A673 (cell line): ENCODE data around the gene HEMK1. TPM values are rescaled to one million over a fixed set of nuclear protein-coding genes. Genes with fewer than 3 reads are reported as not detected.

Source experiments
- BruUV-seq: library from RNA; stranded (reverse); fragments of 400-500 nt; replicated peaks from 2 replicates; lab custom pipeline; 2021; lab: Mats Ljungman, UMichigan
- CTCF ChIA-PET: fragments of 300-600 bp; sonication (Branson Sonifier 250); formaldehyde crosslinking; loops from one replicate; lab custom pipeline; 2022; ENCODE audit warnings: antibody characterized with exemption; lab: Charles Lee
- POLR2A ChIA-PET: fragments of 300-600 bp; sonication (Branson Sonifier 250); formaldehyde crosslinking; loops from one replicate; lab custom pipeline; 2022; ENCODE audit warnings: antibody characterized with exemption; ENCODE audit not compliant: low non-redundant PET; lab: Charles Lee
- DNase-seq: peaks from one replicate; pipeline ENCODE4 v3.0.0-alpha.2; 2015; ENCODE audit warnings: low spot score
- H3K27ac ChIP-seq: fragments of 200-600 bp; sonication (generic); 2 replicates; pipeline ENCODE4 v1.5.1; 2016; ENCODE audit warnings: mixed run types, low read depth, mild to moderate bottlenecking, mixed read lengths, antibody characterized with exemption, low read length; ENCODE audit not compliant: poor library complexity, severe bottlenecking
- H3K27me3 ChIP-seq: fragments of 200-600 bp; sonication (generic); replicated peaks from 2 replicates; pipeline ENCODE4 v1.6.1; 2017; ENCODE audit warnings: mixed run types, low read depth, mild to moderate bottlenecking, mixed read lengths, antibody characterized with exemption, low read length; ENCODE audit not compliant: insufficient read depth, poor library complexity
- H3K36me3 ChIP-seq: fragments of 200-600 bp; sonication (generic); 2 replicates; pipeline ENCODE4 v1.6.1; 2016; ENCODE audit warnings: mixed run types, mild to moderate bottlenecking, mixed read lengths, antibody characterized with exemption, low read length; ENCODE audit not compliant: insufficient read depth, poor library complexity, severe bottlenecking
- H3K4me1 ChIP-seq: fragments of 200-600 bp; sonication (generic); 2 replicates; pipeline ENCODE4 v1.6.1; 2017; ENCODE audit warnings: mixed run types, mild to moderate bottlenecking, mixed read lengths, antibody characterized with exemption, low read length; ENCODE audit not compliant: insufficient read depth, poor library complexity, severe bottlenecking
- H3K4me3 ChIP-seq: fragments of 200-600 bp; sonication (generic); 2 replicates; pipeline ENCODE4 v1.5.1; 2016; ENCODE audit warnings: low read depth, mixed run types, mild to moderate bottlenecking, mixed read lengths, low read length; ENCODE audit not compliant: poor library complexity, severe bottlenecking
- H3K9me3 ChIP-seq: fragments of 200-600 bp; sonication (generic); 2 replicates; pipeline ENCODE4 v1.6.1; 2016; ENCODE audit warnings: mixed run types, low read depth, mild to moderate bottlenecking, mixed read lengths, antibody characterized with exemption, low read length; ENCODE audit not compliant: poor library complexity, severe bottlenecking
- EZH2 ChIP-seq: fragments of 200-600 bp; sonication (generic); IDR thresholded peaks from 2 replicates; pipeline ENCODE4 v1.6.1; 2017; ENCODE audit warnings: borderline replicate concordance, low read depth, mild to moderate bottlenecking, mixed read lengths, antibody characterized with exemption, low read length; ENCODE audit not compliant: poor library complexity, severe bottlenecking
- intact Hi-C: fragments of 100-400 bp; cut with micrococcal nuclease; formaldehyde crosslinking; loops from one replicate; pipeline ENCODE4 v1.10.0; 2022; ENCODE audit not compliant: unreplicated experiment
- total RNA-seq: library from RNA; stranded (reverse); gene quantifications from 2 replicates; pipeline ENCODE4 v1.2.3, GENCODE V29; 2021
- TF ChIP-seq, protein P1 (sequence below): fragments of 300-800, 200-600 bp; sonication (generic); conservative IDR thresholded peaks from 2 replicates; pipeline ENCODE4 v1.5.1; 2017; ENCODE audit warnings: low read depth, mild to moderate bottlenecking, antibody characterized with exemption, low read length, moderate library complexity, mixed read lengths

HEMK1 gene
- total RNA-seq, 1 experiment from 2014 or later = 5.7 TPM

GRCh38 chr3:50525987-50526386 is 43.3 kb upstream of the HEMK1 start:
- Histone ChIP-seq H3K9me3 (no peaks in the 10 kb centered on the region), H3K4me1 (no peaks in the 10 kb centered on the region), H3K27ac (no peak overlapping the region), H3K27me3 (peaks cover 4% of the 10 kb centered on the region), H3K36me3 (no peaks in the 10 kb centered on the region), H3K4me3 (no peak overlapping the region)
- DNase-seq = no peak
- TF ChIP-seq, protein P1, sequence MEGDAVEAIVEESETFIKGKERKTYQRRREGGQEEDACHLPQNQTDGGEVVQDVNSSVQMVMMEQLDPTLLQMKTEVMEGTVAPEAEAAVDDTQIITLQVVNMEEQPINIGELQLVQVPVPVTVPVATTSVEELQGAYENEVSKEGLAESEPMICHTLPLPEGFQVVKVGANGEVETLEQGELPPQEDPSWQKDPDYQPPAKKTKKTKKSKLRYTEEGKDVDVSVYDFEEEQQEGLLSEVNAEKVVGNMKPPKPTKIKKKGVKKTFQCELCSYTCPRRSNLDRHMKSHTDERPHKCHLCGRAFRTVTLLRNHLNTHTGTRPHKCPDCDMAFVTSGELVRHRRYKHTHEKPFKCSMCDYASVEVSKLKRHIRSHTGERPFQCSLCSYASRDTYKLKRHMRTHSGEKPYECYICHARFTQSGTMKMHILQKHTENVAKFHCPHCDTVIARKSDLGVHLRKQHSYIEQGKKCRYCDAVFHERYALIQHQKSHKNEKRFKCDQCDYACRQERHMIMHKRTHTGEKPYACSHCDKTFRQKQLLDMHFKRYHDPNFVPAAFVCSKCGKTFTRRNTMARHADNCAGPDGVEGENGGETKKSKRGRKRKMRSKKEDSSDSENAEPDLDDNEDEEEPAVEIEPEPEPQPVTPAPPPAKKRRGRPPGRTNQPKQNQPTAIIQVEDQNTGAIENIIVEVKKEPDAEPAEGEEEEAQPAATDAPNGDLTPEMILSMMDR = no peak
- TF ChIP-seq EZH2 = no peak
- BruUV-seq = no TSS peak
- intact Hi-C loops = no loop called here
- CTCF ChIA-PET = no interaction called here
- POLR2A ChIA-PET = no interaction called here

DNA sequence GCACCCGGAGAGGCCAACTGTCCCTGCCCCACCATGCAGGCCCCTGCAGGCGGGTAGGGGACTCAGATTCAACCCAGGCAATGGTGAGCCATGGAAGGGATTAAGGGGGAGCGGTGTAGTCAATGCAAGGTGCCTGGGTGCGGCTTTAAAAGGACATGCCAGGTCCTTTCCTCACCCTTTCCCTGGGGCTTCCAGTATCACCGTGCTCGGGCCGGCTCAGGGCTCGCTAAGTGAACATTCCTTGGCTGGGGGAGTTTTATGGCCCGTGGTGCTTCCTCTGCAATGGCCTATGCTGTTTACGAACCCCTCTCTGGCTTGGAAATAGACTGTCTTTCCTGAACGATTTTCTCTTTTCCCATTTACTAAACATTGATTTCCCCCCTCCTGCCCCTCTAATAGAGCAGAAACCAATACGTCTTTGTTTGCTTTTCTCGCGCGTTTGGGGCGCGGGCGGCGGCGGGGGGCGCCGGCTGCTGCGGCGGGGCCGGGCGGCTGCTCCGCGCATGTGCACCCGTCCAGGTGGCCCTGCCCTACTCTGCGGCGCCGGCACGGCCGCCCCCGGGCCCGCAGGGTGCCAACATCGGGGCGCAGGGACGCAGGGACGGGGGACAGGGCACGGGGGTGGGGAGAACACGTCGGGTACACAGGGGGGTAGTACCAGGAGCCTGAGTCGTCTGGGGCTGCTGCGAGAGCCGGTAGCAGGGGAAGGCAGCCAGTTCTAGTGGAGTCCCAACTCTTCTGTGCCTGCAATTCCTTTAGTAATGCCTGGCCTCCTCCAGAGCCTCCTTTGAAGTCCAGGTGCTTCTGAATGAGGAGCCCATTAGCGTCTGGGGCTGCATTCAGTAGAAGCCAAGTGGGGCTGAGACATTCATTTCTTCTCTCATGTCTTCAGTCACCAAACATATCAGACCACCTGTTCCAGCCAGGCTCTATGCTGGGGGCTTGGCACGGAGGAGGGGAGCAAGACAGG is 39.0 kb upstream of the HEMK1 start:
- Histone ChIP-seq H3K27ac (no peak overlapping the region), H3K36me3 (no peaks in the 10 kb centered on the region), H3K4me3 (no peak overlapping the region), H3K27me3 (peaks cover 4% of the 10 kb centered on the region), H3K4me1 (no peaks in the 10 kb centered on the region), H3K9me3 (no peaks in the 10 kb centered on the region)
- CTCF ChIA-PET = no interaction called here
- POLR2A ChIA-PET = no interaction called here
- TF ChIP-seq EZH2 = no peak
- TF ChIP-seq, protein P1 = no peak
- DNase-seq = no peak
- intact Hi-C loops = no loop called here
- no TSS peak for BruUV-seq

- DNase-seq = no peak
- Histone ChIP-seq H3K27ac (no peak overlapping the region), H3K4me3 (no peak overlapping the region), H3K27me3 (peaks cover 4% of the 10 kb centered on the region), H3K4me1 (no peaks in the 10 kb centered on the region), H3K9me3 (no peaks in the 10 kb centered on the region), H3K36me3 (no peaks in the 10 kb centered on the region)
- intact Hi-C loops = no loop called here
- TF ChIP-seq, protein P1 = no peak
- no peak for TF ChIP-seq EZH2
- POLR2A ChIA-PET = no interaction called here
- CTCF ChIA-PET = no interaction called here
- no TSS peak for BruUV-seq
Measured at GRCh38 chr3:50531201-50531600, 38.1 kb upstream of the HEMK1 start.
